HG02571 (cell line): ENCODE data around the gene PPP5C.
"Not testable (repeated sequence)": the region's sequence is repeated elsewhere in the genome, so short reads cannot be mapped to it uniquely, and the experiment has no call there.

Source experiments
- ATAC-seq: cut with Tn5 transposase; IDR thresholded peaks from one replicate; pipeline ENCODE4 v1.9.1; 2021; ENCODE audit warnings: mild to moderate bottlenecking, moderate library complexity; ENCODE audit not compliant: unreplicated experiment

The PPP5C gene

DNA sequence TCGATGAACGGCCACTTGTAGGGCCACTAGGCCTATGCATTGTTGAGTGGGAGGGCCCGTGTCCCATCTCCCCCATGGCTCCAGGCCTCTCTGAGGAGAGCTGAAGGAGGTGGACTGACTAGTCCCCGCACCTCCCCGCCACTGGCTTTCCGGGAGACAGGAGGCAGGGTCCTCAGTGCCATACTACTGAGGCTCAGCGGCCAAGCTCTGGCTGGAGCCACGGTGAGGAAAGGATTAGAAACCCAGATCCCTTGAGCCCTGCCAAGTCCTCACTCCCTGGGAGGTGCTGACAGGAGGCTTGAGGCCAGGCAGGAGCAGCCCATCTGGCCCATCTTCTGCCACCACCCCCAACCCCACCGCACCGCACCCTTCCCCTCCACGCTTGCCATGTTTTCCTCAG is 37.5 kb downstream of the PPP5C start:
- ATAC-seq = no peak

DNA sequence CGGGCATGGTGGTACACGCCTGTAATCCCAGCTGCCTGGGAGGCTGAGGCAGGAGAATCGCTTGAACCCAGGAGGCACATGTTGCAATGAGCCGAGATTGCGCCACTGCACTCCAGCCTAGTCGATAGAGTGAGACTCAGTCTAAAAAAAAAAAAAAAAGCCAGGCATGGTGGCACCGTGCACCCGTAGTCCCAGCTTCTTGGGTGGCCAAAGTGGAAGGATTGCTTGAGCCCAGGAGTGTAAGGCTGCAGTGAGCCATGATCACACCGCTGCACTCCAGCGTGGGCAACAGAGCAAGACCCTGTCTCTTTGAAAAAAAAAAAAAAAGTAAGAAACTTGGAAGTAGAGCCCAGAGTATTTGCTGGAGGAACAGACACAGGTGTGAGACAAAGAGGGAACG is 38.7 kb downstream of the PPP5C start:
- no peak for ATAC-seq

- no peak for ATAC-seq
Observed at GRCh38 chr19:46386151-46386550, 39.3 kb downstream of the PPP5C start.

DNA sequence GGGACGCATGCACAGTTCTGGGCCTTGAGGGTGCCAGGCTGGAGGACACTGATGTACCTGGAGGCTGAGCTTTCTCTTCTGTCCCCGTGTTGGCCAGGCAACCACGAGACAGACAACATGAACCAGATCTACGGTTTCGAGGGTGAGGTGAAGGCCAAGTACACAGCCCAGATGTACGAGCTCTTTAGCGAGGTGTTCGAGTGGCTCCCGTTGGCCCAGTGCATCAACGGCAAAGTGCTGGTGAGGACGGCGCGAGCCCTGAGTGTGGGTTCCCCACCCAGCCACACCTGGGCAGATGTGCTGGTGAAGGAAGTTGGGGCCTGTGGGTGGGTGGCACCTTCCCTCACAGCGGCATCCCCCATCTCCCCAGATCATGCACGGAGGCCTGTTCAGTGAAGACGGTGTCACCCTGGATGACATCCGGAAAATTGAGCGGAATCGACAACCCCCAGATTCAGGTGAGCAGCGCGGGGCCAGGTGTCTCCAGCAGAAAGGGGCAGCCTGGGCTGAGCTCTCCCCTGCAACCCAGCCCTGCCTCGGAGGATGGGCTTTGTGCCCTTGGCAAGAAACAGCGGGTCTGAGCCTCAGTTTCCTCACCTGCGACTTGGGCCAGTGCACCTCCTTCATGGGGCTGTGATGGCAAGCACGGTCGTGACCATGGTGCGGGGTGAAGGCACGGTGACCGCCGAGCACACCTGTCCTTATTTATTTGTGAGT is 40.3 kb downstream of the PPP5C start:
- ATAC-seq = no peak

DNA sequence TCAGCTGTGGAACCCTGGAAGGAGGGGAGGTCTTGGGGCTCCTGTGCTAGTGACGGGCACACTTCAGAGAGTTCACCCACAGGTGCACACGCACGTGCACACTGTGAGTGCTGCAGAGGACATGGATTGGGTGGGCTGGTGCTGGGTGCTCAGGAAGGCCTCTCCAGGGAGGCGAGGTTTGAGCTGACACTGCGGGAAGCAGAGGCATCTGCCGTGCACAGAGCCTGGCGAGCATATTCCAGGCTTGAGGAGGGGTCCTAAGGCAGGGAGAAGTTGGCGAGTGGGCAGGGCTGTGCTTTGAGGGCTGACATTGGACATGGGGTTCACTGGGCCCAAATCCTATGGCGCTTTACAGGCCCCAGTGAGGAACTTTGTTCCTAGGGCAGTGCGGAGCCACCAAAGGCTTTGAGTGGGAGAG is 40.8 kb downstream of the PPP5C start:
- no peak for ATAC-seq

DNA sequence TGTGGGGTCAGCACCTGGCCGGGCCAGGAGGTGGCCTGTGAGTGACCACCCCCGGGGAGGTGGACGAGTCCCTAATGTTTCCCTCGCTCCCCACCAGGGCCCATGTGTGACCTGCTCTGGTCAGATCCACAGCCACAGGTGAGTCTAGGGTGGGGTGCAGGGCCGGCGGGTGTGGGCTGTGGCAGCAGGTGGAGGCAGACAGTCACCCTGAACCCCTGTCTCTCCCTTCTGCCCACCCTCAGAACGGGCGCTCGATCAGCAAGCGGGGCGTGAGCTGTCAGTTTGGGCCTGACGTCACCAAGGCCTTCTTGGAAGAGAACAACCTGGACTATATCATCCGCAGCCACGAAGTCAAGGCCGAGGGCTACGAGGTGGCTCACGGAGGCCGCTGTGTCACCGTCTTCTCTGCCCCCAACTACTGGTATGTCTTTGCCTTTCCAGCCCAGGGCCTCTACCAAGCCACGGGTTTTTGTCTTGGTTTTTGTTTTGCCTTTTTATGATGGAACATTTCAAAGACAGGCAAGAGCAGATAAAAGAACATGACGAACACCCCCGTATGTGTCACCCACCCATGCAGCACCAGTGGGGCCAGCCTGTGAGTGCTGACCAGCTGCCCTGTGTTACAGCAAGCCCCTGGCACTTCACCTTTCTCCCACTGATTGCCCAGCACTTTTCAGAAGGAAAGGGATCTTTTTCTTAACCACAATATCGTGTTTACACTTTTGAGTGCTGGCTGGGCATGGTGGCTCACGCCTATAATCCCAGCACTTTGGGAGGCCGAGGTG is 41.6 kb downstream of the PPP5C start:
- no peak for ATAC-seq

DNA sequence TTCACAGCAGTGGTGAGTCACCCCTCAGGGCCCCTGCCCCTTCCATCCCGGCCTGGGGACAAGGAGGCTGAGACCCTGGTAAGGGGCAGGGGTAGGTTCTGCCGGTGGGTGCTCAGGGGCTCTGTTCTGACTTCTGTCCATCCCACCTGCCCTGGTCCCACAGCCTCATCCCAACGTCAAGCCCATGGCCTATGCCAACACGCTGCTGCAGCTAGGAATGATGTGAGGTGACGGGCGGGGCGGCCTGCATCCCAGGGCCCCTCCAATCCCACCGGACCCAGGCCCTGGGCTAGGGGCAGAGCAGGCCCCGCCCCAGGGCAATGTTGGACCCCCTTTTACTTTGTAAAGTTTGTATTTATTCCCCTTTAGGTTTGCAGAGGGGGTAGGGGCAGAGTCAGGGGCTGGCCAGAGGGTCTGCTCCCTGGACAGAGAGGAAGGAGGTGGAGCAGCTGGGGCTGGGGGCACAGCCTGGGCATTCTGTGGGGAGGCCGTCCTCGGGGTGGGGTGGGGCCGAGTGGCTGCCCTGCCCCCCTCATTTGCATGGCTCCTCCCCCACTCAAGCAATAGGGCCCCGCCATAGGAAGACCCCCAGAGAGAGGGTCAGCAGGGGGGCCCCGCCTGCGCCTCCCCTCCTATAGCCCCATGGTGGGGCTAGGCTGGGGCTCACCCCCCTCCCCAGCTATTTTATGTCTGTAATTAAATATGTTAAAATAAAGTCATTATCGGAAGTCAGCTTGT is 43.4 kb downstream of the PPP5C start:
- no peak for ATAC-seq

GRCh38 chr19:46390866-46391265 is 44.0 kb downstream of the PPP5C start:
- ATAC-seq = no peak

- ATAC-seq = no peak
Observed at GRCh38 chr19:46391296-46392251, 44.7 kb downstream of the PPP5C start.

GRCh38 chr19:46392252-46392801 is 45.4 kb downstream of the PPP5C start:
- no peak for ATAC-seq

DNA sequence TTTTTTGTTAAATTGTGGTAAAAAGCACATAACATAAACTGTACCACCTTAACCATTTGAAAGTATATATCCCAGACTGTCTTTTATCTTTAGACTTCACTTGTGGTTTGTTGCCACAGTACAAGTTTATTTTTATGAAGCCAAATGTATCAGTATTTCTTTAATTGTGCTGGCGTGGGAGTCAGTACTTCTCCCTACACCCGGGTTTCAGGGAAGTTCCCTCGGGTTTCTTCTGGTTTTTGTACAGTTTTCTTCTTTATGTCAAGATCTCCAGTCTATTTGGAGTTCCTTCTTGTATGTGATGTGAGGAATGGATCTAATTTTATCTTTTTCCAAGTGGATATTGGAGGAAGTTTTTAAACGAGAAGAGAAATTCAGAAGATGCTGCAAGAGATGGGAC is 46.0 kb downstream of the PPP5C start:
- no peak for ATAC-seq

GRCh38 chr19:46393456-46394401 is 46.8 kb downstream of the PPP5C start:
- ATAC-seq = no peak

- no peak for ATAC-seq
Observed at GRCh38 chr19:46394402-46394797, 47.5 kb downstream of the PPP5C start.

GRCh38 chr19:46397801-46398479 is 51.1 kb downstream of the PPP5C start:
- not testable (repeated sequence) for ATAC-seq

DNA sequence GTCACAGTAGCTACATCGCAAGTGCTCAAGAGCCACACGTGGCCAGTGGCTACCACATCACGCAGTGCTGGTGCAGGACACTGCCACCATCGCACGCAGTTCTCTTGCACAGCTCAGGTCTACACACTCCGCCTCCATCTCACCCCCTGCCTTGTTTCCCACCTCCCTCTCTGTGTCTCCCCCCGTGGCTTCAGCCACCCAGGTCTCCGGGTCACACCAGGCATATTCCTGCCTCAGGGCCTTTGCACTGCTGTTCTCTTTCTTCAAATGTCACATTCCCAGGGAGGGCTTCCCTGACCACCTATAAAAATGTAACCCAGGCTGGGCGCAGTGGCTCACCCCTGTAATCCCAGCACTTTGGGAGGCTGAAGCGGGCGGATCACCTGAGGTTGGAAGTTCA is 55.8 kb downstream of the PPP5C start:
- no peak for ATAC-seq

- ATAC-seq = no peak
Observed at GRCh38 chr19:46404055-46404752, 57.3 kb downstream of the PPP5C start.

GRCh38 chr19:46404753-46405468 is 58.0 kb downstream of the PPP5C start:
- no peak for ATAC-seq
